Fibroblast of lung (primary cell): Measurements from ENCODE around the gene PPP1R9A. TPM values are rescaled to one million over a fixed set of nuclear protein-coding genes. Genes with fewer than 3 reads are reported as not detected.

ENCODE experiments used
- DNase-seq, 2 donors: peaks; one replicate each; pipeline versions ENCODE4 v3.0.0 to v3.0.0-alpha.2; 2010; ENCODE audit warnings: low read depth in 2 of 2
- H2AFZ ChIP-seq: 2 replicates; pipeline ENCODE4 v1.5.1; 2012; ENCODE audit warnings: low read length, control low read depth, inconsistent platforms
- H3K27ac ChIP-seq: 2 replicates; pipeline ENCODE4 v1.5.1; 2011; ENCODE audit warnings: low read length, control low read depth; ENCODE audit not compliant: insufficient read depth
- H3K27me3 ChIP-seq: 2 replicates; pipeline ENCODE4 v1.5.1; 2011; ENCODE audit warnings: mild to moderate bottlenecking, low read length; ENCODE audit not compliant: control insufficient read depth, insufficient read depth
- H3K36me3 ChIP-seq: 2 replicates; pipeline ENCODE4 v1.5.1; 2011; ENCODE audit warnings: low read length; ENCODE audit not compliant: control insufficient read depth, insufficient read depth
- H3K4me1 ChIP-seq: 2 replicates; pipeline ENCODE4 v1.5.1; 2011; ENCODE audit warnings: low read length; ENCODE audit not compliant: control insufficient read depth, insufficient read depth; ENCODE audit errors: extremely low read depth
- H3K4me2 ChIP-seq: 2 replicates; pipeline ENCODE4 v1.5.1; 2011; ENCODE audit warnings: low read length, control low read depth; ENCODE audit not compliant: insufficient read depth; ENCODE audit errors: extremely low read depth
- H3K4me3 ChIP-seq, 4 experiments: fragments of 200-600 bp in 1 of 4; sonication (generic) in 1 of 4; replicated peaks in 1 of 4; 2 replicates each; pipeline ENCODE4 v1.5.1; 2011 to 2016; ENCODE audit warnings: low read length in 4 of 4, low read depth in 3 of 4, mild to moderate bottlenecking in 3 of 4, control low read depth in 2 of 4, inconsistent platforms in 1 of 4, mixed read lengths in 1 of 4; ENCODE audit not compliant: insufficient read depth in 1 of 4; ENCODE audit errors: control extremely low read depth in 1 of 4
- H3K79me2 ChIP-seq: 2 replicates; pipeline ENCODE4 v1.5.1; 2012; ENCODE audit warnings: mild to moderate bottlenecking, low read length, inconsistent platforms; ENCODE audit not compliant: control insufficient read depth, insufficient read depth
- H3K9ac ChIP-seq: 2 replicates; pipeline ENCODE4 v1.5.1; 2011; ENCODE audit warnings: mild to moderate bottlenecking, low read length, control low read depth; ENCODE audit not compliant: insufficient read depth
- H3K9me3 ChIP-seq: 2 replicates; pipeline ENCODE4 v1.5.1; 2012; ENCODE audit warnings: low read depth, low read length; ENCODE audit not compliant: control insufficient read depth, insufficient read depth
- H4K20me1 ChIP-seq: 2 replicates; pipeline ENCODE4 v1.5.1; 2011; ENCODE audit warnings: low read length; ENCODE audit not compliant: control insufficient read depth, insufficient read depth; ENCODE audit errors: extremely low read depth
- CTCF ChIP-seq, 2 donors: IDR thresholded peaks in 1 of 2; conservative IDR thresholded peaks in 1 of 2; 1 replicate in 1 of 2; 2 replicates in 1 of 2; pipeline ENCODE4 v1.5.1; 2011 to 2012; ENCODE audit warnings: low read length in 2 of 2, control low read depth in 1 of 2, inconsistent platforms in 1 of 2, low read depth in 1 of 2, mild to moderate bottlenecking in 1 of 2
- EZH2 ChIP-seq: IDR thresholded peaks from 2 replicates; pipeline ENCODE4 v1.5.1; 2012; ENCODE audit warnings: low read length, control low read depth, mild to moderate bottlenecking; ENCODE audit errors: missing control alignments
- polyA plus RNA-seq, 2 donors: library from polyadenylated mRNA; depleted of rRNA in 1 of 2; stranded (reverse) in 1 of 2; unstranded in 1 of 2; fragments of >200 nt; gene quantifications; 2 replicates each; pipeline ENCODE4 v1.2.1, GENCODE V29; 2011 to 2012; ENCODE audit warnings: missing spikeins in 1 of 2
- total RNA-seq: library from RNA; depleted of rRNA; stranded (reverse); fragments of >200 nt; gene quantifications from 2 replicates; pipeline ENCODE4 v1.2.1, GENCODE V29; 2014

The PPP1R9A gene
- total and polyA plus RNA-seq, 2 donors (not counting 1 experiment from before 2014, with no cell fraction given) = 0.68 to 3.3 TPM

GRCh38 chr7:94996369-94996768 lies 89.0 kb downstream of the PPP1R9A start:
- Histone ChIP-seq H3K4me3 (no peak overlapping the region), H3K27me3 (no peaks in the 10 kb centered on the region), H3K9ac (no peak overlapping the region), H3K36me3 (no peaks in the 10 kb centered on the region), H3K4me2 (no peak overlapping the region), H4K20me1 (no peaks in the 10 kb centered on the region), H3K79me2 (no peaks in the 10 kb centered on the region), H3K4me1 (no peaks in the 10 kb centered on the region), H3K9me3 (no peaks in the 10 kb centered on the region), H2AFZ (no peak overlapping the region), H3K27ac (no peak overlapping the region)
- no peak for TF ChIP-seq CTCF (conservative IDR thresholded peaks at IDR 0.05 in 1 of 2, IDR thresholded peaks at IDR 0.05 in 1 of 2; ENCODE audit: low read depth in 1 of 2, low read length in 2 of 2)
- no peak for TF ChIP-seq EZH2
- peak in 1 of 2 donors; percentile 1 for DNase-seq

GRCh38 chr7:94997547-94997946 lies 90.2 kb downstream of the PPP1R9A start:
- DNase-seq = no peak
- no peaks in the 10 kb centered on the region for H3K9me3 ChIP-seq
- H3K79me2 ChIP-seq = no peaks in the 10 kb centered on the region
- H3K4me3 ChIP-seq = no peak overlapping the region
- no peak overlapping the region for H3K9ac ChIP-seq
- H4K20me1 ChIP-seq = no peaks in the 10 kb centered on the region
- no peaks in the 10 kb centered on the region for H3K4me1 ChIP-seq
- TF ChIP-seq EZH2 = no peak
- TF ChIP-seq CTCF (conservative IDR thresholded peaks at IDR 0.05 in 1 of 2, IDR thresholded peaks at IDR 0.05 in 1 of 2; ENCODE audit: low read depth in 1 of 2, low read length in 2 of 2) = no peak
- H3K4me2 ChIP-seq = no peak overlapping the region
- H3K27ac ChIP-seq = no peak overlapping the region
- no peak overlapping the region for H2AFZ ChIP-seq
- no peaks in the 10 kb centered on the region for H3K27me3 ChIP-seq
- no peaks in the 10 kb centered on the region for H3K36me3 ChIP-seq

- no peak overlapping the region for H3K9ac ChIP-seq
- H3K27me3 ChIP-seq = no peaks in the 10 kb centered on the region
- no peaks in the 10 kb centered on the region for H4K20me1 ChIP-seq
- TF ChIP-seq CTCF (conservative IDR thresholded peaks at IDR 0.05 in 1 of 2, IDR thresholded peaks at IDR 0.05 in 1 of 2; ENCODE audit: low read depth in 1 of 2, low read length in 2 of 2) (no peak), EZH2 (no peak)
- no peak overlapping the region for H3K27ac ChIP-seq
- no peaks in the 10 kb centered on the region for H3K4me1 ChIP-seq
- H2AFZ ChIP-seq = no peak overlapping the region
- H3K79me2 ChIP-seq = no peaks in the 10 kb centered on the region
- DNase-seq = peak in 1 of 2 donors; percentile 66
- H3K36me3 ChIP-seq = no peaks in the 10 kb centered on the region
- no peaks in the 10 kb centered on the region for H3K9me3 ChIP-seq
- H3K4me2 ChIP-seq = no peak overlapping the region
- H3K4me3 ChIP-seq = no peak overlapping the region
Measured at GRCh38 chr7:94998266-94999068, 91.1 kb downstream of the PPP1R9A start.
